Caco-2 (cell line): ENCODE data around the gene POGLUT2. TPM values are rescaled to one million over a fixed set of nuclear protein-coding genes. Genes with fewer than 3 reads are reported as not detected.

ENCODE experiments used
- BruUV-seq: library from RNA; stranded (reverse); fragments of 400-500 nt; replicated peaks from 2 replicates; lab custom pipeline; 2021; lab: Mats Ljungman, UMichigan
- CTCF ChIA-PET: fragments of 300-600 bp; sonication (Branson Sonifier 250); formaldehyde crosslinking; loops from one replicate; lab custom pipeline; 2022; ENCODE audit warnings: antibody characterized with exemption; lab: Charles Lee
- POLR2A ChIA-PET: fragments of 300-600 bp; sonication (Branson Sonifier 250); formaldehyde crosslinking; loops from one replicate; lab custom pipeline; 2022; ENCODE audit warnings: antibody characterized with exemption; lab: Charles Lee
- DNase-seq, 2 experiments: peaks; one replicate each; pipeline versions ENCODE4 v3.0.0 to v3.0.0-alpha.2; 2020 to 2022
- H3K27me3 ChIP-seq: replicated peaks from 2 replicates; pipeline ENCODE4 v1.6.0; 2011; ENCODE audit warnings: low read length; ENCODE audit not compliant: control insufficient read depth, insufficient read depth
- H3K36me3 ChIP-seq: 2 replicates; pipeline ENCODE4 v1.5.1; 2011; ENCODE audit warnings: low read length; ENCODE audit not compliant: control insufficient read depth, insufficient read depth
- H3K4me1 ChIP-seq: fragments of 250-450 bp; sonication (Bioruptor Pico); 2 replicates; pipeline ENCODE4 v1.5.1; 2020; ENCODE audit warnings: mild to moderate bottlenecking
- H3K4me3 ChIP-seq: 2 replicates; pipeline ENCODE4 v1.5.1; 2011; ENCODE audit warnings: low read depth, mild to moderate bottlenecking, control low read depth, low read length
- H3K9me3 ChIP-seq: fragments of 250-450 bp; sonication (Bioruptor Pico); 2 replicates; pipeline ENCODE4 v1.5.1; 2020; ENCODE audit warnings: mild to moderate bottlenecking, moderate library complexity
- H3K27ac Mint-ChIP-seq: one replicate; pipeline ENCODE4 v1.8.0; 2022; ENCODE audit warnings: mixed read lengths; ENCODE audit not compliant: unreplicated experiment
- H3K27me3 Mint-ChIP-seq: one replicate; pipeline ENCODE4 v1.8.0; 2022; ENCODE audit warnings: mixed read lengths; ENCODE audit not compliant: insufficient read depth, unreplicated experiment
- H3K36me3 Mint-ChIP-seq: one replicate; pipeline ENCODE4 v1.8.0; 2022; ENCODE audit warnings: mild to moderate bottlenecking, mixed read lengths; ENCODE audit not compliant: insufficient read depth, unreplicated experiment
- H3K4me1 Mint-ChIP-seq: one replicate; pipeline ENCODE4 v1.8.0; 2022; ENCODE audit warnings: low read depth, mixed read lengths; ENCODE audit not compliant: unreplicated experiment
- H3K4me3 Mint-ChIP-seq: one replicate; pipeline ENCODE4 v1.8.0; 2022; ENCODE audit warnings: mild to moderate bottlenecking, moderate library complexity, mixed read lengths; ENCODE audit not compliant: unreplicated experiment
- H3K9me3 Mint-ChIP-seq: one replicate; pipeline ENCODE4 v1.8.0; 2022; ENCODE audit warnings: mixed read lengths; ENCODE audit not compliant: unreplicated experiment
- intact Hi-C: fragments of 100-400 bp; cut with micrococcal nuclease; formaldehyde crosslinking; loops from one replicate; pipeline ENCODE4 v1.10.0; 2022; ENCODE audit not compliant: unreplicated experiment
- total RNA-seq: library from RNA; stranded (reverse); gene quantifications from 2 replicates; pipeline ENCODE4 v1.2.3, GENCODE V29; 2022
- TF ChIP-seq, protein P1 (sequence below), 2 experiments: fragments of 200-600 bp in 1 of 2; IDR thresholded peaks; 1 replicate in 1 of 2; 2 replicates in 1 of 2; pipeline versions ENCODE4 v1.5.1 to v1.8.0; 2011 to 2022; ENCODE audit warnings: antibody characterized with exemption in 1 of 2, control low read depth in 1 of 2, inconsistent platforms in 1 of 2, low read depth in 1 of 2, low read length in 1 of 2, mild to moderate bottlenecking in 1 of 2, moderate library complexity in 1 of 2; ENCODE audit not compliant: insufficient read depth in 1 of 2, severe bottlenecking in 1 of 2, unreplicated experiment in 1 of 2

The POGLUT2 gene
- total RNA-seq, 1 experiment from 2014 or later = 20.1 TPM

DNA sequence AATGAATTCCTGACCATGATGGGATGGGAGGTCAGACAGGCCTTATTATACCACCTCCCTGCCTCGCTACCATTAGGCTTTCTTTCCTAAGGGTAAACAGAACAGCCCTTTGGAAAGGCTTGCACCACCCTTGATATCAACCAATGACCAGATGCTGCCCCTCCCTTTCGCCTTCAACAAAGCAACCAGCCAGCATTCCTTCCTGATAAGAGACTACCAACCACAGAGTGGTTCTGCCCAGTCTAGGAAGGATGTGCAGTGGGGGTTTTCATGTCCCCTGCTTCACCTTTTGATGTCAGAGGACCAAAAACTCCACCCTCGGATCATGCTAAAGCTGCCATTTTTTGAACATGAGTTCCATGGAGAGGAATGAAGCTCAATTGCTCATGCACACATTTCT lies 46.9 kb downstream of the POGLUT2 start:
- intact Hi-C loops = no loop called here
- no TSS peak for BruUV-seq
- H3K36me3 ChIP-seq = no peaks in the 10 kb centered on the region
- H3K9me3 Mint-ChIP-seq = no peaks in the 10 kb centered on the region
- H3K27me3 ChIP-seq = no peaks in the 10 kb centered on the region
- H3K36me3 Mint-ChIP-seq = no peaks in the 10 kb centered on the region
- H3K4me1 Mint-ChIP-seq = no peaks in the 10 kb centered on the region
- H3K27ac Mint-ChIP-seq = no peak overlapping the region
- peaks cover 8% of the 10 kb centered on the region; the same call in 1 of the 2 replicates for H3K9me3 ChIP-seq
- TF ChIP-seq, protein P1, sequence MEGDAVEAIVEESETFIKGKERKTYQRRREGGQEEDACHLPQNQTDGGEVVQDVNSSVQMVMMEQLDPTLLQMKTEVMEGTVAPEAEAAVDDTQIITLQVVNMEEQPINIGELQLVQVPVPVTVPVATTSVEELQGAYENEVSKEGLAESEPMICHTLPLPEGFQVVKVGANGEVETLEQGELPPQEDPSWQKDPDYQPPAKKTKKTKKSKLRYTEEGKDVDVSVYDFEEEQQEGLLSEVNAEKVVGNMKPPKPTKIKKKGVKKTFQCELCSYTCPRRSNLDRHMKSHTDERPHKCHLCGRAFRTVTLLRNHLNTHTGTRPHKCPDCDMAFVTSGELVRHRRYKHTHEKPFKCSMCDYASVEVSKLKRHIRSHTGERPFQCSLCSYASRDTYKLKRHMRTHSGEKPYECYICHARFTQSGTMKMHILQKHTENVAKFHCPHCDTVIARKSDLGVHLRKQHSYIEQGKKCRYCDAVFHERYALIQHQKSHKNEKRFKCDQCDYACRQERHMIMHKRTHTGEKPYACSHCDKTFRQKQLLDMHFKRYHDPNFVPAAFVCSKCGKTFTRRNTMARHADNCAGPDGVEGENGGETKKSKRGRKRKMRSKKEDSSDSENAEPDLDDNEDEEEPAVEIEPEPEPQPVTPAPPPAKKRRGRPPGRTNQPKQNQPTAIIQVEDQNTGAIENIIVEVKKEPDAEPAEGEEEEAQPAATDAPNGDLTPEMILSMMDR (IDR thresholded peaks at IDR 0.05; ENCODE audit: insufficient read depth in 1 of 2, low read depth in 1 of 2, low read length in 1 of 2, severe bottlenecking in 1 of 2, unreplicated experiment in 1 of 2) = no peak
- no peaks in the 10 kb centered on the region for H3K4me1 ChIP-seq
- H3K4me3 ChIP-seq = no peak overlapping the region
- POLR2A ChIA-PET = no interaction called here
- DNase-seq = no peak
- CTCF ChIA-PET = no interaction called here
- no peak overlapping the region for H3K4me3 Mint-ChIP-seq
- H3K27me3 Mint-ChIP-seq = peaks cover 5% of the 10 kb centered on the region

DNA sequence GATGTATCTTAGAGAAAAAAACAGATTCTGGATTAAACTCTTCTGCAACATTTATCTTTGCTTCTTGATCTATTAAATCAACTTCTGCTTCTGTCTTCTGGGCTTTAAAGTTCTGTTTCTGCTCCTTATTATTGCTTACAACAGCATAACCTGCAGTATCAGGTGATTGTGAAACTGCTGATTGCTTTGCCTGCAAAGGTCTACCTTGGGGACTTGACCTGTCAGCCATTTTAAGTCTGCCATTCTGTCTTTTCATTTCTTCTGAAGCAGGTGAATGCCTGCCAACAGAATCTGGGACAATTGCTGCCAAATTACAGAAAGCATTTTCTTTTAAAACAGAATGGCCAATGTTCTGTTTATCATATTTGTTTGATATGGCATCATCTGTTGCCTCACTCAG lies 56.3 kb downstream of the POGLUT2 start:
- BruUV-seq = no TSS peak
- intact Hi-C loops = no loop called here

DNA sequence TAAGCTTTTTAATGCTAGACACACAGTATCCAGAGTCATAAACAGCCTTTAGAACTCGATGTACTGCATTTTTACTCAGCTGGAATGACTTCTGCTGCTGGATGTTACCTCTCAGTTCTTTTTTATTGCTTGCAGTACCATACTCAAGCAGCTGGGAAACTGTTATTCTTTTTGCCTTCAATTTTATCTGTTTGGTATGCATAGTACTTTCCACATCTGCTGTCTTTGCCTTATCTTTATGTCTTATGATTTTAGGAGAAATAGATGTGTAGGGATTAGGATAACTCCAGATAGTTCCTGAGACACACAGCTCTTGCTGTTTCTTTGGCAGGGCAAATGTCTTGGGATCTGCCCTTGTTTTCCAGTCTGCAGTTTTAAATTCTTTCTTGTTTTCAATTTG lies 56.7 kb downstream of the POGLUT2 start:
- H3K36me3 Mint-ChIP-seq = no peaks in the 10 kb centered on the region
- no peaks in the 10 kb centered on the region for H3K36me3 ChIP-seq
- H3K9me3 ChIP-seq = no peaks in the 10 kb centered on the region
- no peaks in the 10 kb centered on the region for H3K4me1 Mint-ChIP-seq
- no peak for DNase-seq
- intact Hi-C loops = no loop called here
- H3K4me3 ChIP-seq = no peak overlapping the region
- ChIA-PET CTCF (interaction anchor here (0.5 kb wide), 1 partner anchor 17 kb away, joined by 3 read pairs; no protein-coding TSS in a partner anchor), POLR2A (no interaction called here)
- H3K27me3 ChIP-seq = no peaks in the 10 kb centered on the region
- H3K27ac Mint-ChIP-seq = no peak overlapping the region
- no peaks in the 10 kb centered on the region for H3K4me1 ChIP-seq
- H3K4me3 Mint-ChIP-seq = no peak overlapping the region
- peaks cover 11% of the 10 kb centered on the region for H3K9me3 Mint-ChIP-seq
- BruUV-seq = no TSS peak
- peaks cover 34% of the 10 kb centered on the region for H3K27me3 Mint-ChIP-seq
- TF ChIP-seq, protein P1 (IDR thresholded peaks at IDR 0.05; ENCODE audit: insufficient read depth in 1 of 2, low read depth in 1 of 2, low read length in 1 of 2, severe bottlenecking in 1 of 2, unreplicated experiment in 1 of 2) = no peak

More for the DNA sequence above, 56.3 kb downstream of the POGLUT2 start:
- ChIA-PET POLR2A (no interaction called here), CTCF (interaction anchor here (0.5 kb wide), 1 partner anchor 17 kb away, joined by 3 read pairs; no protein-coding TSS in a partner anchor)
- Mint-ChIP-seq H3K4me3 (no peak overlapping the region), H3K9me3 (peaks cover 11% of the 10 kb centered on the region), H3K4me1 (no peaks in the 10 kb centered on the region), H3K27me3 (peaks cover 34% of the 10 kb centered on the region), H3K36me3 (no peaks in the 10 kb centered on the region), H3K27ac (no peak overlapping the region)
- TF ChIP-seq, protein P1 (IDR thresholded peaks at IDR 0.05; ENCODE audit: insufficient read depth in 1 of 2, low read depth in 1 of 2, low read length in 1 of 2, severe bottlenecking in 1 of 2, unreplicated experiment in 1 of 2) = no peak
- no peaks in the 10 kb centered on the region for H3K4me1 ChIP-seq
- H3K9me3 ChIP-seq = no peaks in the 10 kb centered on the region
- DNase-seq = no peak
- H3K27me3 ChIP-seq = no peaks in the 10 kb centered on the region
- H3K36me3 ChIP-seq = no peaks in the 10 kb centered on the region
- H3K4me3 ChIP-seq = no peak overlapping the region

Other genes with a start within 250 kb of the POGLUT2 start
- gene TPP2, start 202.0 kb downstream of the POGLUT2 start, total RNA-seq = 58.9 and 64.3 TPM in 2 replicates
- not detected in 2 replicates for gene METTL21C, start 103.9 kb downstream of the POGLUT2 start, total RNA-seq
- gene TEX30, start 25.2 kb downstream of the POGLUT2 start, total RNA-seq = 27.5 and 30.4 TPM in 2 replicates
- gene BIVM, start 143 bp upstream of the POGLUT2 start, total RNA-seq = 14.9 and 19.1 TPM in 2 replicates
- 29.9 and 31.4 TPM in 2 replicates for gene ERCC5, start 47.1 kb upstream of the POGLUT2 start, total RNA-seq